GM18511 (cell line): Measurements from ENCODE around the gene COLEC12.

ENCODE experiments used
- ATAC-seq: cut with Tn5 transposase; IDR thresholded peaks from one replicate; pipeline ENCODE4 v1.9.1; 2021; ENCODE audit warnings: mild to moderate bottlenecking, moderate library complexity; ENCODE audit not compliant: unreplicated experiment

The COLEC12 gene

DNA sequence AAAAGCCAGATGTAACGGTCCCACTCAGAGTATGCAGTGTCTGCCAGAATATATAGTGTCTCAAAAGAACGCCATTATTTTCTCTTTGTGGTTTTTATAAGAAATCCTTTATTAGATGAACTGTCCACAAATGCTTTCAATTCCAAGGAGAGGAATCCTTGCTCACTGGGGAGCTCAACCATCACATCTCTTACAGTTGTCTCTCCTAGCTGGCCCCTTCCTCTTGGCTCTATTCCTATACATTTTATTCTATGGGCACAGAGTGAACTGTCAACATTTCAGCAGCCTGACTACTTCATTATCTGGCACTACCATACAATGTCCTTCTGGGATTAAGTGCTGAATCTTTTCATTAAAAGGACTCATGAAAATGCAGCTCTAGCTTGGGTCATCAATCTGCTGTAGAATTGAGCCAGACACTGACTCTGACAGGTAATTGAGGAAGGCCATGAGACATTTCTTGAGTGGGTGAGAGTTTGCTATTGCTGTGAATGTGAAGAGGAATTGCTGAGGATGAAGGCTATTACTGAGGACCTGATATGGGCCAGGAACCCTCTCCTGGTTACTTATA, 136.2 kb downstream of the COLEC12 start:
- no peak for ATAC-seq

DNA sequence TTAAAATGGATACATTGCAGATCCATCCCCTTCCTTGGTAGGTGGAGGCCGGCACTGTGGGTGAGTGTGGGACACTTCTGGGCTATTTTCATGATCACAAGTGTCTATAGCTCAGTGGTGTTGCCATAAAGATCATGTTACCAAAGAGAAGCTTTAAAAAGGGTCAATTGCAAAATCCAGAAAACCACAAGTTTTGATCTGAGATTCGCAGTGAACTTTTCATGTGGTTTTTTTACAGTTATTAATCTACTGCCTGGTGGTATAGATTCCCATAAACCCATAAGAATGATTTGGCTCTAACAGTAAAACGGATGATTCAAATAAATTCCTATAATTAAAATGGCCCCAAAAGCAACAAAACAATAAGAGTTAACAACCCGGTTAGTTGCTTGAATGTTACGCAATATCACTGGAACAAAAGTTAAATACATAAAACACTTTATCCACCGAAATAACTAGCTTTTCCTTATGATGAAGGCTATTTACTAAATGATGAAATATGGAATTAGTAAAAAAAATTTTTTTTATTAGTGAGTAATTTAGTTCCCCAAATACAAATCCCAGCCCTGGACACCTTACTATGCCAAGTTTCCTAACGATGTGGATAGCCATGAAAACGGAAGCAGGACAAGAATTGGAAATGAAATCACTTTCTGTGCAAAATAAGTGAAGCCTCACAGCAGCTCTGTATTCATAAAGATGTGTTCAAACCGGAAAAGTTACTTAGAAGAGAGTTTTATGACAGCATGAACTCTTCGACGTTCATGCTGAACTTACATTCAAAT, 137.0 kb downstream of the COLEC12 start:
- ATAC-seq, result no peak

DNA sequence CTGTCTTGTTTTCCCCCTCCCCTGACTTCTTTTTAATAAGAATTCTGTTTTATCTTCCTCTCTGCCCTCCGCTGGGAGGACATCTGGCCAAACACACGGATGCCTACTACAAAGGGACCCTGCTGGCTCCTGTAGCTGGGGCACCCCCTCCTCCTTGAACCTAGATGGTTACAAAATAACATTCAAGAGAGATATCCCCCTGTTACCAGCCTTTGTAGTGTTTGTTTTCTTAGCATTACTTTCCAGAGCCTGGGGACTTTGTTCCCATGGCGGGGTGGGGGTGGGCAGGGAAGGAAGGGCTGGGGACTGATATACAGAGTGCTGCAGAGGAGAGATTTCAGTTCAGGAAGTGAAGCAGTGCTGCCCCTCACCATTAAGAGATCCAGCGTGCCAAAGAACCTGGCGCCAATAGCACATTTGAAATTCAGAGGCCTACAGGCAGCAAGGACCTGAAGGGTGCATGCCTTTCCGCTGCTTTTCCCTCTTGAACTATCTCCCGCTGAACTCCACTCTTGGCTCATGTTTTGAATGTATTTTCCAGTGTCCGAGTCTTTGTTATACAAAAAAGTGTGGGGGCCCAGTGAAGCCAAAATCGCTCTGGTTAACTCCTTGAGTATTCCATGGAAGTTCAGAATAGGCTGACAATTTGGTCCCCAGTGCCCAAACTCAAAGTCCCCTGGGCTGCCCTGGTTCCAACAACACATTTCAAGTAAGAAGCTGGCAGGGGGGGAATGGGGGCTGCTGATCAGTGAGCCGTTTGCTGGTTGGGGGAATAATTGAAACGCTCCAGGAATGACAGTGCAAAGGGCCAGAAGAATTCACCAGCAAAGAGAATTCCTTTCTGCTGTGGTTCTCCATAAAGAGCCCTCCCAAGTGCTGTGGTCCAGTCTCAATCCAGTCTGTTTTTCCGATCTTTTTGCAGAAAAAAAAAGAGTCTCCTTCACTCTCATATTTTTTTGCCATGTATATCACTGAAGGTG, 137.9 kb downstream of the COLEC12 start:
- no peak for ATAC-seq

DNA sequence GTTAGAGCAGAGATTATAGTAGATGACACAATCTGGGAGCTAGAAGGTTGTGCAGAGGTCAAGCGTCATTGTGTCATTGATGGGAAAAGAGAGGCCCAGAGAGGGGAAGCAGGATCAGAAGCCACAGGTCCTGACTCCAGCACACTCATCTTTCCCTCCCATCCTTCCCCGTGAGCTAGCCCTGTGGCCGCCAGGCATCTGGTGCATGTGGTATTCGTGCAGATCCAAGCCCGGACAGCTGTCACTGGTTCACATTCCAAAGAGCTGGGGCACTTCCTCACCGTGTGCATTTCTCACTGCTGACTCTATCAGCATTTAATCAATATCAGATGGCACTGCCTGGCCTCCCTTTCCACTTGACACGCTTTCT, 138.6 kb downstream of the COLEC12 start:
- ATAC-seq, result no peak

DNA sequence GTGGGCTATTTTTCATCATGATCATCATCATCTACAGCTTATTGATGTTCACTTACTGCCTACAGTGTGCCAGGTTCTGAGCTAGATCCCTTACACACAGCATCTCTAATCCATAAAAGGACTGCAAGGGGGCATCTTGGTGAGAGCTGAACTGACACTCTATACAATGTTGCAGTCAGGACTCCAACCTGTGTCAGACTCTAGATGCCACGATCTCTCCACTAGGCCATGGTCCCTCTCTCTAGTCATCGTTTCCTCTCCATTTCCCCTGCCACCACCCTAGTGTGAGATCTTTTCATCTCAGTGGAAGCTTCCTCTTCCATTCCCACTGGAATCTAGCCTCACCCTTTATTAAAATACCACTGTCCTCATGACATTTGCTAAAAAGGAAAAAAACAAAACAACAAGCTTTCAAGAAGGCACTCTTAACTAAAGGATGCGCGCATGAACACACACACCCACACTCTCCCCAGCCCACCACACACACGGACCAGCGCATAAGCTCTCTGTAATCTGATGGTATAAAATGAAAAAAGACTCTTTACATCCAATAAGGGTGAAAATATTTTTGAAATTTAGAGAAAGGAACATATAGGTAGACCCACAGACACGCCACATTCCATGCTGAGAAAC, 139.3 kb downstream of the COLEC12 start:
- ATAC-seq, result no peak

DNA sequence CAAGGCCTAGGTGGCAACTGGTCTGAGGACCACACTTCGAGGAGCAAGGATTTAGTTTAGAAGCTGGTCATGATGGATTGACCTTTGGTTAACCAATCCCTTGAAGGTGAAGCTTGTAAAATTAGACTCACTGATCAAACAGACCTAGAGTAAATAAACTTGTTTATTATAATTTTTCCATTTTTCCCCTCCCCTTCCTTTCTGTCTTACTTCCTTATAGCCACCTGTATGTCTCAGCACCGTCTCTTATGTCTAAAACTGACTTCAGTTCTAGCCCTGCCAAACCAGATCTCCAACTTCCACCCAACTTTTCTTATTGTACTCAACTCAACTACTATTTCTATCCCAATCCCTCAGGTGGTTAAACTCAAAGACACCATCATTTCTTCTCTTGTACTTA, 139.8 kb downstream of the COLEC12 start:
- ATAC-seq, result no peak

DNA sequence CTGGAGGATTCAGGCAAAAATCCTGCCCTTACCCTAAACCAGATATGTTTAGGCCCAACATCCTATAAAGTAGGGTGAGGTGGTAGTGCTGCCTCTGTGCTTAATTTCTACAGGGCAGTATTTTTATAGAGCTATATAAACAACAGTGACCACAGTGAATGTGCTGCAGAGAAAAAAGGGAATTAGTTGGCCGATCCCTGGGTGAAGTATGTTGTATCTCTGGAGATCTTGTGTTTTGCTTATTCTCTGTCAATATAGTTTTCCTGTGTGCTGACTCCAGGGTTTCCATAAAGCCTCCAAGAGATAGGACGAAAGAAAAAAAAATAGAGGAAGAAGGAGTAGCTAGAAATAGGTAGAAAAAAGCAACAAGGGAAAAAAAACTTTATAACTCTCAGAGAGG, 143.7 kb downstream of the COLEC12 start:
- ATAC-seq, result no peak

DNA sequence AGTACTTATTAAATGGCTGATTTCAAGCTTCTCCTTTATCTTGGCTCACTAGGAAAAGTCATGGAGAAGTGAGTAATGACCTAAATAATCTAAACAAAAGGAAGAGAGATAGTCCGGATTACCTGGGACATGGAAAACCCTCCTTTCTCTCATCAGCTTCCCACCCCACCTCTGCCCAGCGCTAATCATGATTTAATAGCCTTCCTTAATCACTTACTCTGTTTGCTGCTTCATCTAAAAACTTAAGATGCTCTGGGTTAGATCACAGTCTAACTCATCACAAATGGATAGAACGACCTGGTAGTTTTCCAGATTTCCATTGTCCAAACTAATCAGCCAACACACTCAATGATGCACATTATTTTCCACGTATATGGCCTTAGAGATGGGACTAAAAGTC, 144.8 kb downstream of the COLEC12 start:
- no peak for ATAC-seq

DNA sequence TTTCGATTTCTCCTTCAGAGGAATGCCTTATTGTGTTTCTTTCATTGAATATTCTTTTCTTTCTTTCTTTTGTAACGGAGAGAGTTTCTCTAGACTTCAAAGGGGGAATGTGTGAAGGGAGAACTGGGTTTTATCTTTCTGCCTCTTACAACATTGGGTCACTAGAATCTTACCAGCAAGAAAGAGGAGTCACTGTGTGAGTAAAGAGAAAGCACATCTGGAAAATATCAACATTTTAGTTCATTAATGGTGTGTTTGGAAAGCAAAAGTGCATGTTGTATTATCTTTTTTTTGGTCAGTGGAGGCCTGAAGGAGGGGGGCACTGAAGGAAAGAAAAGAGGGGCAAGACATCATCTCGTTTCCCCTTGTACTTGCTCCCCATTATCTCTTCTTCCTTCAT, 146.0 kb downstream of the COLEC12 start:
- ATAC-seq, result no peak

DNA sequence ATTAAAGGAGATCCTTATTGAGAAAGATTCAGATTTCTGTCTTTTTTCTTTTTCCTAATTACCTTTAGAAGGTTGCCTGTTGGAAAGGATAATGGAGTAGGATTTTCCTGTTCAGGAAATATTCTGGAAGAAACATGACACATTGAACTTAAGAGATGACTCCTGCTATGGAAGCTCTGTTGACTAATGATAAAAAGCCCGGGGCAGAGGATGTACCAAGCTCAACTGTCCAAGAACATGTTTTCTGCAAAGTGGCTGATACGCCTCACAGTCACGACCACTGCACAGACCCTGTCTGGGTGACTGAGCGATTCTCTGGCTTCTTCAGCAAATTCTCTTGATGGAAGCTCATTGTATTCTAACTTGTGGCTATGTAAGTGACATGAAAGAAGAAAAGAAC, 146.5 kb downstream of the COLEC12 start:
- ATAC-seq, result no peak

DNA sequence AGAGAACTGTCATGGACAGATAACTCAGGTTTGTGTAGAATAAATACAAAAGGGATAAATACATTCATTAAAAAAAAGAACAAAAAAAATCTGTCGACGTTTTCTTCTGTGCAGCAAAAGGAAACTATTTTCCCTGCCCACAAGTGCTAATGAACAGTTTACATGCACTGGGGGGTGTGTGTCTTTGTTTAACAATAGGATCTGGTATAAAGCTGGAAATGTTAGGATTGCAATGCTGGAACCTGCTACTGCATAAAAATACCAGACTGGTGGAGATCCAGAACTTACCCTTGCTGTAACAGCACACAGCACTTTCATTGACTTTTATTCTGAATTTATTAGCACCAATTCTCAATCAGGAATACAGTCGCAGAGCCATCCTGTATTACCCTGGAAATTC, 148.1 kb downstream of the COLEC12 start:
- no peak for ATAC-seq

DNA sequence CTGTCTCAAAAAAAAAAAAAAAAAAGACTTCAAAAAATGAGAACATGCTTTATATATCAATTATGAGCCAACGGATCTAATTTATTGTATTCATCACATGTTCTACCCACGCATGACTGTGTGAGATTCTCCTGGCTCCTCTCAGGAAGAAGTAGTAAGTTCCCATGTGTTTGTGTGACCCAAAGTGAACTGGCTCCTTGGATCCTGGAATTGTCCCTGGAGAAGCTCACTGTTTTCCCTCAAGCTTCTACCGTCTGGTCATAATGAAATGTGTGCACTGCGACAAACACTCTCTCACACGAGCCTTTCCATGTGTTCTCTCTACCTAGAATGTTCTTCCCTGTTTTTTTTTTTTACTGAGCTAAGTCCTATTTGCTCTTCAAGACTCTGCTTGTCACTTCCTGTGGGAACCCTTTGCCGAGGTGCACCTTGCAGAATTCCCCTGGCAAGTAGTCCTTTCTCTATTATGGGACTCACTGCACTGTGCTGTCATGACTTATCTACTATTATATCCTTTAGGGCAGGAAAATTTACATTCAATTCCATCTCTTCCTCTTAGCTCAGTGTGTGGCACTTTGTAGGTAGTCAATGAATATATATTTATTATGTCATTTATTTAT, 149.4 kb downstream of the COLEC12 start:
- no peak for ATAC-seq

DNA sequence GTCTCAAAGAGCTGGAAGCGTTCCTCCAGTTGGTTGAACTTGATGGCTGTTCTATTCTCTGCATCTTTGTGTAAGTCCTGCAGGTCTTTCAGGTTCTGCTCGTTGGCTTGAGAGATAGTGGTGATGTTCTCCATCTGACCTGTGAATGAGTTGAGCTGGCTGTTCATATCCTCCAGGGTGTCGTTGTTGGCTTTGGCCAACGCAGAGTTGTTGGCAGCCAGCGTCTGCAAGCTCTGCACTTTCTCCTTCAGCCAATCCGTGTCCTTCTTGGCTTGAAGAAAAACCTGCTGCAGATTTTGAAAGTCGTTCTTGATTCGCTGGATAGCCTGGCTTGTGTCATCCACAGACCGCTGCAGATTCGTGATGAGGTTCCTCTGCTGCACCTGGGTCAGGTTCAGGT, 153.9 kb downstream of the COLEC12 start:
- ATAC-seq, result no peak

DNA sequence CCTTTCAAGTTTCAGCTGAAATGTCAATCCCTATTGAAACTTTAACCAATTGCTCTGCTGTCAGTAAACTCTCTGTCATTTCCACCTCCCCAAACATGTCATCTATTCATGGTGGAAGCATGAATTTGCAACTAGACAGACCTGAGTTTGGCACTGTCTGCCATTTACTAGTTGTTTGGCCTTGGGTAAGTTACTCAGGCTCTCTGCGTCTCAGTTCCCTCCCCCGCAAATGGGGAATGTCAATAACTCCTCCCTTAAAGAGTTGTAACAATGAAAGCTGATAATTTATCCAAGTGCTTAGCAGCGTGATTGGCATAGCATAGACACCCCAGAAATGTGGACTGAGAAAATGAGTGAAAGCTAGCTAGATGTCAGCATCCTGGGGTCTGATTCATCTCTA, 159.4 kb downstream of the COLEC12 start:
- no peak for ATAC-seq

DNA sequence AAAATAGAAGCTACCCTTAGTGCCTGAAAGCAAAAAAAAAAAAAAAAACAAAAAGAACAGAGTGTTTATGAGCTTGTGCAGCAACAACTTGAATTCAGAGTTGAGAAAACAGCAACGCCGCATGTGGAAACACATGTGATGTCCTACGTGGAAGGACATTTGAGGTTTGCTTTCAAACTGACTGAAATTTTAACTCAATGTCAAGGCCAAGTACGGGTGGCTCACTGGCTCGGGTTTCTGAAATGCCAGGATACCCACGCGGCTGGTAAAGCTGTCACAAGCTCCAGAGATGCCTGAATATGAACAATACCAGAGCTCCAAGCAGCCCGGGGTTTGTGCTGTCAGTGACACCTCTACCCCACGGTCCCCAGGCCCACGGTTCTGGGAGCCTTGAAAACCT, 160.5 kb downstream of the COLEC12 start:
- ATAC-seq, result no peak

DNA sequence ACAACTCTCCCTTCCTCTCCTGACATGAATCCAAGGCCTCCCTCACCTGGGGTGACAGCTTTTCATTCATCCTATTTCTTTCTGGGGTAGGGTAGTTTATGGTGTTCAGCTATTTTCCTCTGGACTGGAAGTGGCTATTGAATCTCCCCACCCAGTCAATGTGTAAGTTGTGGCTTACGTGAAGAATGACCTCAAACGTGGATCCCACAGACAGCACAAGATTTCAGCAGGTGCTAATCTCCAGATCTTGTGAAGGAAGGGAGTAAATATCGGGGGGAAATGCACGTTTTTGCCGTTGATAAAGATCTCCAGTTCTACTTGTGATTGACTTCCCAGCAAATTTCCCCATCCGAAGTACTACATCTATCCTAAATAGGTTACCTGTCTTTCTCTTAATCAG, 161.3 kb downstream of the COLEC12 start:
- ATAC-seq, result no peak

DNA sequence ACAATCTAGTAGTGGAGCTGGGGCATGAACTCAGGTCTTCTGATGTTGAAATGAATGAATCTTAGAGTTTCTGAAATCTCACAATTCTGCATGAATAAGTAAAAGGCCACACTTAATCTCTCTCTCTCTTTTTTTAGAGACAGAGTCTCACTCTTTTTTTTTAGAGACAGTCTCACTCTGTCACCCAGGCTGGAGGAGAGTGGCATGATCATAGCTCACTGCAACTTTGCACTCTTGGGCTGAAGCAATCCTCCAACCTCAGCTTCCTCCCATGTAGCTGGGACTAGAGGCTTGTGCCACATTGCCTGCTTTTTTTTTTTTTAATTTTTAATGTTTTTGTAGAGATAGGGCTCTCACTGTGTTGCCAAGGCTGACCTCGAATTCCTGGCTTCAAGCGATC, 163.8 kb downstream of the COLEC12 start:
- no peak for ATAC-seq

DNA sequence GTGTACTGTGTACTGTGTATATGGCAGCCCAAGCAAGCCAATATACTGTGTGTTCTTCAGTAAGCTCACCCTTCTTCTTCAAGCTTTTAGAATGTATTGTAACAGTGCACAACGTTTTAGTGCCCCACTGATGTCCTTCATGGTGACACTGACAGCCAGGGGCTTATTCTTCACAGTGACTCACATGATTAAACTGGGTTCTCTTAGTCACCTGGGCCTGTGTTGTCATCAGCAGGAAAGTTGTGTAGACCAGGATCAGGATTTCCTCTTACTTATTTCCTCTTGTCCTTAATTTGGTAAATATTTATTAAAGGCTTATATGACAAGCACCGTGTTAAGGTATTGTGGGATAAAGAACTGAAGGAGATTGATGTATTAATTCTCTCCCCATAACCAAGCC, 164.8 kb downstream of the COLEC12 start:
- ATAC-seq, result no peak

DNA sequence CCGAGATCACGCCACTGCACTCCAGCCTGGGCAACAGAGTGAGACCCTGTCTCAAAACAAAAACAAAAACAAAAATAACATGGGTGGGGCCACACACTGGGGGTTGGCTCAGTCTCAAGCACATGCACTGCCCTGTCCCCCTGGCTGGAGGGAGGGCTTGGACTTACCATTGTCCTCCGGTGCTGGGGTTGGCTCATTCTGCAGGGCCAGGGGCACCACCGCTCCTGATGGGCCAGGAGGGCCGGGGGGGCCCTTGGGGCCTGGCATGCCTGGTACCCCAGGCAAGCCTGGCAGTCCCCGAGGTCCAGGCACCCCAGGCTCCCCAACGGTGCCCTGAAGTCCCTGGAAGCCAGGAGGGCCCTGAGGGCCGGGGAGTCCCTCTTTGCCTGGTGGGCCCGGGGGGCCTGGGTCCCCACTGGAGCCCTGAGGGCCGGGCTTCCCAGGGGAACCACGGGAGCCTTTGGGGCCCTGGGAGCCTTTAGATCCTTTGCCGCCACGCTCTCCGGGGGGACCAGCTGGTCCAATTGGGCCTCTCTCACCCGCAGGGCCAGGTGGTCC, 165.8 kb downstream of the COLEC12 start:
- no peak for ATAC-seq

DNA sequence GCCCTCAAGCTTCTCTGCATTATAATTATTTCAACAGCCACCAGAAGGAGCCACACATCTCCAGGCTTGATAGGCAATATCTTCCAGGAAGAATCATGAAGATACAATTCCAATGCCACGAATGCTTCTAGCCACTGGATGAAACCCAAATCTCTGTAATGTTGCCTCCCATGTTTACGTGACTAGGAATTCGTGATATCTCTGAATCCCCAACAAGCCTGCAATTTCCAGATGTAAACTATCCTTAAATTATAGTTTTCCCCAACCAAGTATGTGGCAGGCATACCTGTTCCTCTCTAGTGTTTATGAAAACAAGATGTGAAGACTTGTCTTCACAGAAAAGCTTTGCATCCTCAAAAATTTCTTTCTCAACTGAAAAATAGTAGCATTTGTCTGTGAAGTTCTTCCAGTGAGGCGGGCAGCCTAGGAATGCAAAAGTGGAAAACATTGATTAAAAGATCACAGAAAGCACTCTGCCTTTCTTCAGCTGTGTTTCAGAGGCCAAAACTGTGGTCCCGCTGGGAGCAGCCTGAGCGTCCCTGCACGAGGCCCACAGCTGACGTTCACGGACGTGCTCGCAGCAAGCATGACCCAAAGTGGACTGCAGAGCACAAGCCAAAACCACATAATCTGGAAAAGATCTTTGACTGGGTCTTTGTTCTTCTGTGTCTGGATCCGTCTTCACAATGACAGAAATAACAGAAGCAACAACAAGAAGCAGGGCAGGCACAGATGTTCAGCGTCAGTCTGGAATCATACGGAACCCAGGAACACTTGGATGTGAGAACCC, 167.6 kb downstream of the COLEC12 start:
- no peak for ATAC-seq
